HG03280 (cell line): ENCODE data around the gene HOXA1.
"Not testable (repeated sequence)": the region's sequence is repeated elsewhere in the genome, so short reads cannot be mapped to it uniquely, and the experiment has no call there.

Source experiments
- ATAC-seq: cut with Tn5 transposase; IDR thresholded peaks from one replicate; pipeline ENCODE4 v1.9.1; 2021; ENCODE audit warnings: mild to moderate bottlenecking, moderate library complexity; ENCODE audit not compliant: unreplicated experiment

Gene HOXA1

GRCh38 chr7:27062946-27063345 is 32.9 kb downstream of the HOXA1 start:
- no peak for ATAC-seq

- ATAC-seq, result no peak
These were observed 42.6 kb downstream of the HOXA1 start for GRCh38 chr7:27053153-27053552.

- ATAC-seq, result no peak
These were observed 44.3 kb downstream of the HOXA1 start for GRCh38 chr7:27051451-27051850.

- no peak for ATAC-seq
These were observed 47.4 kb downstream of the HOXA1 start for GRCh38 chr7:27048438-27048837.

GRCh38 chr7:27046854-27047549 is 48.8 kb downstream of the HOXA1 start:
- ATAC-seq, result no peak

GRCh38 chr7:27045972-27046371 is 49.8 kb downstream of the HOXA1 start:
- not testable (repeated sequence) for ATAC-seq

GRCh38 chr7:27045066-27045465 is 50.7 kb downstream of the HOXA1 start:
- not testable (repeated sequence) for ATAC-seq
